Measurements from ENCODE around the gene KDF1. TPM values are rescaled to one million over a fixed set of nuclear protein-coding genes. Genes with fewer than 3 reads are reported as not detected.

KDF1 gene
- total and polyA plus RNA-seq, 4 donors = 1.0 to 4.6 (median 1.8) TPM

DNA sequence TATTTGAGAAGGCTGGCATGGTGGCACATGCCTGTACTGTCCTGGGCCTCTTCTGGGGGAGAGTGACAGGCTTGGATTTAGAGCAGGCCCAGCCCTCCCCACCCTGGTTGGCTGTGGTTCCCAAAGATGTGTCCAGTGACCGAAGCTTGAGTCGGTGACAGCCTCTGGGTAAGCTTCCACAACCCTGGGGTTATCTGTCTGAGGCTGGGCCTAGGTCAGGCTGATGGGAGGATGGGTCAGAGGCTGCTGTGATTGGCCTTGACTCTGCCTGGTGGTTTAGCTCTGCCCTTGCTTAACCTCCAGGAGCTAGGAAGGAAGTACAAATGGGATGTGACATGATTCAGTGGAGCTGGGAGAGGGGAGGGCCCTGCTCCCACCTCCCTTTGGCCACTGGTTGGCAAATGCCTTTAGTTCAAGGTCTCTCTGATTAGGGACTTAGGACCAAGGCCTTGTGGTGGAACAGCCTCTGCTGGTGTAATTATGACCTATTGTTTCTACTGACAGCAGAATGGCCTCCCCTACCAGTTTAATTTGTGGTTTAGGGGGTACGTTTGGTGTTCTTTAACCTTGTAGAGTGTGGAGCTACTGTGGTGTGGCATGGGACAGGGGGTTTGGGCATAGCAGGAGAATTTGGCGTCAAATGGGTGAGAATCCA is 22.1 kb downstream of the KDF1 start:
- peak overlapping the region; percentile 75 to 91 for H3K27ac ChIP-seq (ENCODE audit: low read depth in 1 of 2, low read length in 2 of 2)
- TF ChIP-seq JUND (IDR thresholded peaks at IDR 0.05) (peak; percentile 70 to 92), YY1 (IDR thresholded peaks at IDR 0.05) (peak; percentile 87), FOXA2 (IDR thresholded peaks at IDR 0.05) (peak; percentile 78), FOXA1 (IDR thresholded peaks at IDR 0.05) (peak; percentile 91), TAF1 (conservative IDR thresholded peaks at IDR 0.05) (peak; percentile 82), HNF4G (IDR thresholded peaks at IDR 0.05) (peak; percentile 90), HNF4A (conservative IDR thresholded peaks at IDR 0.05) (peak; percentile 97), NR2F2 (IDR thresholded peaks at IDR 0.05) (peak; percentile 98), SP1 (IDR thresholded peaks at IDR 0.05) (peak; percentile 99), GABPA (IDR thresholded peaks at IDR 0.05 in 1 of 2, conservative IDR thresholded peaks at IDR 0.05 in 1 of 2) (peak in 1 of 2 donors; percentile 74), RAD21 (IDR thresholded peaks at IDR 0.05) (peak; percentile 47 to 63), RXRA (IDR thresholded peaks at IDR 0.05) (peak; percentile 99 to 100), EGR1 (IDR thresholded peaks at IDR 0.05; ENCODE audit: low read depth in 2 of 2) (peak; percentile 36 to 91)
- TF ChIP-seq, protein P1, sequence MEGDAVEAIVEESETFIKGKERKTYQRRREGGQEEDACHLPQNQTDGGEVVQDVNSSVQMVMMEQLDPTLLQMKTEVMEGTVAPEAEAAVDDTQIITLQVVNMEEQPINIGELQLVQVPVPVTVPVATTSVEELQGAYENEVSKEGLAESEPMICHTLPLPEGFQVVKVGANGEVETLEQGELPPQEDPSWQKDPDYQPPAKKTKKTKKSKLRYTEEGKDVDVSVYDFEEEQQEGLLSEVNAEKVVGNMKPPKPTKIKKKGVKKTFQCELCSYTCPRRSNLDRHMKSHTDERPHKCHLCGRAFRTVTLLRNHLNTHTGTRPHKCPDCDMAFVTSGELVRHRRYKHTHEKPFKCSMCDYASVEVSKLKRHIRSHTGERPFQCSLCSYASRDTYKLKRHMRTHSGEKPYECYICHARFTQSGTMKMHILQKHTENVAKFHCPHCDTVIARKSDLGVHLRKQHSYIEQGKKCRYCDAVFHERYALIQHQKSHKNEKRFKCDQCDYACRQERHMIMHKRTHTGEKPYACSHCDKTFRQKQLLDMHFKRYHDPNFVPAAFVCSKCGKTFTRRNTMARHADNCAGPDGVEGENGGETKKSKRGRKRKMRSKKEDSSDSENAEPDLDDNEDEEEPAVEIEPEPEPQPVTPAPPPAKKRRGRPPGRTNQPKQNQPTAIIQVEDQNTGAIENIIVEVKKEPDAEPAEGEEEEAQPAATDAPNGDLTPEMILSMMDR (IDR thresholded peaks at IDR 0.05; ENCODE audit: low read depth, low read length, missing input control) = no peak
- TF ChIP-seq, protein P2, sequence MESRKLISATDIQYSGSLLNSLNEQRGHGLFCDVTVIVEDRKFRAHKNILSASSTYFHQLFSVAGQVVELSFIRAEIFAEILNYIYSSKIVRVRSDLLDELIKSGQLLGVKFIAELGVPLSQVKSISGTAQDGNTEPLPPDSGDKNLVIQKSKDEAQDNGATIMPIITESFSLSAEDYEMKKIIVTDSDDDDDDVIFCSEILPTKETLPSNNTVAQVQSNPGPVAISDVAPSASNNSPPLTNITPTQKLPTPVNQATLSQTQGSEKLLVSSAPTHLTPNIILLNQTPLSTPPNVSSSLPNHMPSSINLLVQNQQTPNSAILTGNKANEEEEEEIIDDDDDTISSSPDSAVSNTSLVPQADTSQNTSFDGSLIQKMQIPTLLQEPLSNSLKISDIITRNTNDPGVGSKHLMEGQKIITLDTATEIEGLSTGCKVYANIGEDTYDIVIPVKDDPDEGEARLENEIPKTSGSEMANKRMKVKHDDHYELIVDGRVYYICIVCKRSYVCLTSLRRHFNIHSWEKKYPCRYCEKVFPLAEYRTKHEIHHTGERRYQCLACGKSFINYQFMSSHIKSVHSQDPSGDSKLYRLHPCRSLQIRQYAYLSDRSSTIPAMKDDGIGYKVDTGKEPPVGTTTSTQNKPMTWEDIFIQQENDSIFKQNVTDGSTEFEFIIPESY (IDR thresholded peaks at IDR 0.05) = peak; percentile 93
- TF ChIP-seq, protein P3, sequence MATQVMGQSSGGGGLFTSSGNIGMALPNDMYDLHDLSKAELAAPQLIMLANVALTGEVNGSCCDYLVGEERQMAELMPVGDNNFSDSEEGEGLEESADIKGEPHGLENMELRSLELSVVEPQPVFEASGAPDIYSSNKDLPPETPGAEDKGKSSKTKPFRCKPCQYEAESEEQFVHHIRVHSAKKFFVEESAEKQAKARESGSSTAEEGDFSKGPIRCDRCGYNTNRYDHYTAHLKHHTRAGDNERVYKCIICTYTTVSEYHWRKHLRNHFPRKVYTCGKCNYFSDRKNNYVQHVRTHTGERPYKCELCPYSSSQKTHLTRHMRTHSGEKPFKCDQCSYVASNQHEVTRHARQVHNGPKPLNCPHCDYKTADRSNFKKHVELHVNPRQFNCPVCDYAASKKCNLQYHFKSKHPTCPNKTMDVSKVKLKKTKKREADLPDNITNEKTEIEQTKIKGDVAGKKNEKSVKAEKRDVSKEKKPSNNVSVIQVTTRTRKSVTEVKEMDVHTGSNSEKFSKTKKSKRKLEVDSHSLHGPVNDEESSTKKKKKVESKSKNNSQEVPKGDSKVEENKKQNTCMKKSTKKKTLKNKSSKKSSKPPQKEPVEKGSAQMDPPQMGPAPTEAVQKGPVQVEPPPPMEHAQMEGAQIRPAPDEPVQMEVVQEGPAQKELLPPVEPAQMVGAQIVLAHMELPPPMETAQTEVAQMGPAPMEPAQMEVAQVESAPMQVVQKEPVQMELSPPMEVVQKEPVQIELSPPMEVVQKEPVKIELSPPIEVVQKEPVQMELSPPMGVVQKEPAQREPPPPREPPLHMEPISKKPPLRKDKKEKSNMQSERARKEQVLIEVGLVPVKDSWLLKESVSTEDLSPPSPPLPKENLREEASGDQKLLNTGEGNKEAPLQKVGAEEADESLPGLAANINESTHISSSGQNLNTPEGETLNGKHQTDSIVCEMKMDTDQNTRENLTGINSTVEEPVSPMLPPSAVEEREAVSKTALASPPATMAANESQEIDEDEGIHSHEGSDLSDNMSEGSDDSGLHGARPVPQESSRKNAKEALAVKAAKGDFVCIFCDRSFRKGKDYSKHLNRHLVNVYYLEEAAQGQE (IDR thresholded peaks at IDR 0.05) = no peak
- TF ChIP-seq, protein P4, sequence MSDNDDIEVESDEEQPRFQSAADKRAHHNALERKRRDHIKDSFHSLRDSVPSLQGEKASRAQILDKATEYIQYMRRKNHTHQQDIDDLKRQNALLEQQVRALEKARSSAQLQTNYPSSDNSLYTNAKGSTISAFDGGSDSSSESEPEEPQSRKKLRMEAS (IDR thresholded peaks at IDR 0.05) = peak; percentile 99
- TF ChIP-seq, protein P5, sequence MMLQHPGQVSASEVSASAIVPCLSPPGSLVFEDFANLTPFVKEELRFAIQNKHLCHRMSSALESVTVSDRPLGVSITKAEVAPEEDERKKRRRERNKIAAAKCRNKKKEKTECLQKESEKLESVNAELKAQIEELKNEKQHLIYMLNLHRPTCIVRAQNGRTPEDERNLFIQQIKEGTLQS (IDR thresholded peaks at IDR 0.05) = peak; percentile 58
- no peaks in the 10 kb centered on the region for H3K27me3 ChIP-seq (ENCODE audit: control insufficient read depth in 4 of 4, insufficient read depth in 4 of 4, low read length in 3 of 4)
- H3K9me3 ChIP-seq (ENCODE audit: control insufficient read depth in 4 of 4, low read length in 3 of 4) = no peaks in the 10 kb centered on the region
- H3K9ac ChIP-seq (ENCODE audit: low read depth in 1 of 2, low read length in 2 of 2) = no peak overlapping the region
- 29% methylated on average over 4 of the region's 4 CpGs for WGBS
- peaks cover 7 to 17% (median 11%) of the 10 kb centered on the region in 4 donors for H3K36me3 ChIP-seq (ENCODE audit: control insufficient read depth in 4 of 4, insufficient read depth in 3 of 4, low read depth in 1 of 4, low read length in 3 of 4)
- H3K4me1 ChIP-seq (ENCODE audit: control insufficient read depth in 4 of 4, insufficient read depth in 4 of 4, low read length in 3 of 4) = peaks cover 20 to 41% (median 33%) of the 10 kb centered on the region in 4 donors
- H3K4me3 ChIP-seq (ENCODE audit: low read depth in 1 of 3, low read length in 3 of 3) = no peak overlapping the region
- DNase-seq (ENCODE audit: low spot score) = peak; percentile 55
